HG03139 (cell line): ENCODE measurements around the gene LSP1.
"Not testable (repeated sequence)": the region's sequence is repeated elsewhere in the genome, so short reads cannot be mapped to it uniquely, and the experiment has no call there.

Source experiments
- ATAC-seq: cut with Tn5 transposase; IDR thresholded peaks from one replicate; pipeline ENCODE4 v1.9.1; 2021; ENCODE audit not compliant: unreplicated experiment

The LSP1 gene

GRCh38 chr11:1937616-1938342, 84.9 kb downstream of the LSP1 start:
- no peak for ATAC-seq

DNA sequence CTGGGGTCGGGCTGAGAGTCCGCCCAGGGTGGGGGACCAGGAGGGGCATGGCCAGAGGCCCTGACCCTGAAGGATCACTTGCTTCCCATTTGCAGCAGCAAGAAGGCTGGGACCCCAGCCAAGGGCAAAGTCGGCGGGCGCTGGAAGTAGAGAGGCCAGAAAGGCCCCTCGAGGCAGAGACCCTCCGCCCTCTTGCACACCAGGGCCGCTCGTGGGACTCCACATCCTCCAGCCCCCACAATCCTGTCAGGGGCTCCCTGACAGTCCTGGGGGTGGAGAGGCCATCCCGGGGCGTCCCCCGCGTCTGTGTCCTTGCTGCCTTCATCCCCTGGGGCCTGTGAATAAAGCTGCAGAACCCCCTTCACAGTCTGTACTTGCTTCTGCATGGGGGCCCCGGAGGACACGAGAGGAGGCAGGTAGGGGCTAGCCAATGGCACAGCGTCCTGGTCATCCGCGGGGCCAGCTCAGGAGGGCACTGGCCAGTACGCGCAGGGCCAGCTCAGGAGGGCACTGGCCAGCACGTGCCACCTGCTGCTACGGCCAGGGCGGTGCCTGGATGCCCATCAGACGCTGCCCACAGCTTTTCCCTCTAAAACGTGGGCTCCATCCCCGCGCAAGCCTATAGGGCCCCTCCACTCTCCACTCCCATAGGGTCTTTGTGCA, 85.6 kb downstream of the LSP1 start:
- no peak for ATAC-seq

DNA sequence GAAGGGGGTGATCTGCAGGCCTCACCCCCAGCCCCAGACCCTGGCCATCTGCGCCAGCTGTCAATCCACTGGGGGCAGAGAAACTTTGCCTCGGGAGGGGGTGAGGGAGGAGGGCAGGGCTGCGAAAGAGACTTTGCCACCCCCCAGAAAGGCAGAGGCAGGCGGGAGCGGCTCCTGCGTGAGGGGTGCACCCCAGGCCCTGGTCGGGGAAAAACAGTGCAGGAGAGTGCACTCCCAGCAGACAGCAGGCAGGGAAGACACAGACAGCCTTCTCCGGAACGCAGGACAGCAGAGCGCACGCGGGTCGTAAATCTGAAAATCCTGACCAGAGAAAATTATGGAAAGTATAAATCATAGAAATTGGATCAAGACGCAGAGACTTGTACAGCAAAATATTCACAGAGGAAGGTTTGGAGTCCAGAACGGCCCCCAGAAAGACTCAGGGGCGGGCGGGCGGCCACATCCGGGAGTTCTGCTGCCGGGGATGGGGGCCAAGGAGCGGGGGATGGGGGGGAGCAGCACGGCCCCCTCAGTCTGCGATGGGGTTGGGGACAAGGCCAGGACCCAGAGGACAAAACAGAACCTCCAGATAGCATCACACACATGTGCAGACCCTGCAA, 86.2 kb downstream of the LSP1 start:
- no peak for ATAC-seq

GRCh38 chr11:1939788-1940187, 86.9 kb downstream of the LSP1 start:
- ATAC-seq: not testable (repeated sequence)
